HepG2 (cell line): ENCODE measurements around the gene OVAAL. TPM values are rescaled to one million over a fixed set of nuclear protein-coding genes. Genes with fewer than 3 reads are reported as not detected.

Experiments
- ATRX ChIP-seq: sonication (generic); formaldehyde crosslinking; IDR thresholded peaks from 2 replicates; pipeline ENCODE4 v1.4.0; 2020; ENCODE audit warnings: missing genetic modification reagents, borderline replicate concordance
- ERF ChIP-seq: IDR thresholded peaks from 2 replicates; pipeline ENCODE4 v1.6.1; 2018; ENCODE audit warnings: missing biosample characterization, missing genetic modification reagents
- ETV5 ChIP-seq: IDR thresholded peaks from 2 replicates; pipeline ENCODE4 v1.6.1; 2018; ENCODE audit warnings: missing biosample characterization, missing genetic modification reagents, inconsistent platforms, borderline replicate concordance
- HDAC1 ChIP-seq: sonication (generic); formaldehyde crosslinking; IDR thresholded peaks from 2 replicates; pipeline ENCODE4 v1.5.1; 2020; ENCODE audit warnings: mild to moderate bottlenecking, missing genetic modification reagents
- HOXA5 ChIP-seq: sonication (generic); formaldehyde crosslinking; IDR thresholded peaks from 2 replicates; pipeline ENCODE4 v1.4.0; 2020; ENCODE audit warnings: missing genetic modification reagents
- IKZF4 ChIP-seq: sonication (generic); formaldehyde crosslinking; IDR thresholded peaks from 2 replicates; pipeline ENCODE4 v1.5.1; 2020; ENCODE audit warnings: borderline replicate concordance, mild to moderate bottlenecking, low read depth, missing genetic modification reagents; ENCODE audit errors: not compliant biosample characterization
- MED1 ChIP-seq: sonication (generic); formaldehyde crosslinking; IDR thresholded peaks from 2 replicates; pipeline ENCODE4 v1.4.0; 2020; ENCODE audit warnings: missing genetic modification reagents
- MXI1 ChIP-seq: IDR thresholded peaks from 3 replicates; pipeline ENCODE4 v1.6.1; 2012; ENCODE audit warnings: low read depth, low read length, inconsistent platforms, borderline replicate concordance
- POGZ ChIP-seq: sonication (generic); formaldehyde crosslinking; IDR thresholded peaks from 2 replicates; pipeline ENCODE4 v1.4.0; 2020; ENCODE audit warnings: mild to moderate bottlenecking, missing genetic modification reagents
- REPIN1 ChIP-seq: sonication (generic); formaldehyde crosslinking; IDR thresholded peaks from 2 replicates; pipeline ENCODE4 v1.8.0; 2022; ENCODE audit warnings: missing genetic modification reagents, low read depth, mild to moderate bottlenecking, borderline replicate concordance
- SSRP1 ChIP-seq: IDR thresholded peaks from 2 replicates; pipeline ENCODE4 v1.6.1; 2016; ENCODE audit warnings: control low read depth
- STAG1 ChIP-seq: sonication (generic); formaldehyde crosslinking; IDR thresholded peaks from 2 replicates; pipeline ENCODE4 v1.4.0; 2020; ENCODE audit warnings: missing genetic modification reagents
- TEAD3 ChIP-seq: optimal IDR thresholded peaks from 2 replicates; pipeline ENCODE3; 2016; ENCODE audit warnings: borderline replicate concordance
- XRCC5 ChIP-seq: fragments of 200-400 bp; formaldehyde crosslinking; optimal IDR thresholded peaks from 2 replicates; pipeline ENCODE3; 2017; ENCODE audit warnings: mild to moderate bottlenecking, low read length
- ZFX ChIP-seq: sonication (generic); formaldehyde crosslinking; IDR thresholded peaks from 2 replicates; pipeline ENCODE4 v1.4.0; 2020; ENCODE audit warnings: mild to moderate bottlenecking, low read depth, missing genetic modification reagents, moderate library complexity
- ZNF331 ChIP-seq: sonication (generic); formaldehyde crosslinking; IDR thresholded peaks from 2 replicates; pipeline ENCODE4 v1.4.0; 2020; ENCODE audit warnings: missing genetic modification reagents
- ZNF335 ChIP-seq: sonication (generic); formaldehyde crosslinking; IDR thresholded peaks from 2 replicates; pipeline ENCODE4 v1.4.0; 2020; ENCODE audit warnings: missing genetic modification reagents
- ZNF337 ChIP-seq: sonication (generic); formaldehyde crosslinking; IDR thresholded peaks from 2 replicates; pipeline ENCODE4 v1.5.1; 2020; ENCODE audit warnings: missing genetic modification reagents, low read depth, mild to moderate bottlenecking, borderline replicate concordance
- ZNF652 ChIP-seq: IDR thresholded peaks from 2 replicates; pipeline ENCODE4 v1.6.1; 2016; ENCODE audit warnings: low read depth, borderline replicate concordance
- ZNF782 ChIP-seq: sonication (generic); formaldehyde crosslinking; IDR thresholded peaks from 2 replicates; pipeline ENCODE4 v1.4.0; 2020; ENCODE audit warnings: missing genetic modification reagents, mild to moderate bottlenecking, borderline replicate concordance
- polyA plus RNA-seq, 8 experiments: library from polyadenylated mRNA; depleted of rRNA in 3 of 8; stranded (reverse) in 7 of 8; unstranded in 1 of 8; fragments of >200 nt; fragmentation: Illumina TruSeq in 4 of 8; extraction: Trizol in 4 of 8; gene quantifications; 2 replicates each; pipeline versions ENCODE4 v1.2.1 to v1.2.3, GENCODE V29; 2011 to 2016; ENCODE audit warnings: low read depth in 4 of 8, missing spikeins in 1 of 8, mixed read lengths in 1 of 8; ENCODE audit not compliant: insufficient read depth in 1 of 8
- total RNA-seq, 5 experiments: library from RNA; depleted of rRNA; stranded (reverse); fragments of >200 nt; fragmentation: Illumina TruSeq; extraction: Trizol; gene quantifications; 2 replicates each; pipeline ENCODE4 v1.2.3, GENCODE V29; 2016; ENCODE audit warnings: low read depth in 1 of 5
- TF ChIP-seq, protein P1 (sequence below): sonication (generic); IDR thresholded peaks from 2 replicates; pipeline ENCODE4 v1.6.1; 2016; ENCODE audit warnings: low read depth, borderline replicate concordance
- TF ChIP-seq, protein P2 (sequence below): sonication (generic); formaldehyde crosslinking; IDR thresholded peaks from 2 replicates; pipeline ENCODE4 v1.4.0; 2020; ENCODE audit warnings: mild to moderate bottlenecking, missing genetic modification reagents
- TF ChIP-seq, protein P3 (sequence below): sonication (generic); formaldehyde crosslinking; conservative IDR thresholded peaks from 2 replicates; pipeline ENCODE4 v1.4.0; 2020; ENCODE audit warnings: missing genetic modification reagents
- TF ChIP-seq, protein P4 (sequence below): sonication (generic); formaldehyde crosslinking; IDR thresholded peaks from 2 replicates; pipeline ENCODE4 v1.5.0; 2020; ENCODE audit warnings: mild to moderate bottlenecking, missing genetic modification reagents, moderate library complexity
- TF ChIP-seq, protein P5 (sequence below): sonication (generic); formaldehyde crosslinking; IDR thresholded peaks from 2 replicates; pipeline ENCODE4 v1.5.1; 2020; ENCODE audit warnings: missing genetic modification reagents, mild to moderate bottlenecking, borderline replicate concordance

The OVAAL gene
- total and polyA plus RNA-seq, 2 of the 13 experiments (the other 11 are each of a cell fraction or from before 2014, with no cell fraction given): 0.04 TPM; not detected in 1

DNA sequence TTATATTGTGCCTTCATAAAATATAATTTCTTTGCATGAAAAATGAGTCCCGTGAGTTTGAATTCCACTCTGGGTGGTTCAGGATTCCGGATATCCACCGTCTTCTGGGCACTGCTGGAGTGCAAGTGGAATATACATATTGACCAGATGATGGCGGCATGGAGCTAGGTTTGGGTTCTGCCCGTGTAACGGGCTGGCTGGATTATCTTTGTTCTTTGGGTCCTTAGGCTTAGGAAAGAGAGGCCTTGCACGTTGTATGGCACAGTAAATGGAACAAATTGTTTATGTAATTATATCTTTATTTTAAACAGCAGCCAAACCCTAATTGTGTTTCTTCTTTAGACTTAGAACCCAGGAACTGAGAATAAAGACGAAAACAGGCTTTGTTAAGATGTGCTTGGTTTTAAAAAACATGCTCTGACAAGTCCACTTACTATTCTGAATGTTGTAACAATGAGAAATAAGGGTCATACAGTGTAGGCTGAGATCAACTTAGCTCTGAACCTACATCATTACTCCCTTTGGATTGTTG lies 42.8 kb upstream of the OVAAL start (continued):
- TF ChIP-seq ZNF335 (CRISPR knock-in tag) (0 out of 2 replicates have a peak, but pooled peaks have one; percentile 27), ZFX (0 out of 2 replicates have a peak, but pooled peaks have one; percentile 28), HDAC1 (CRISPR knock-in tag) (no peak), POGZ (CRISPR knock-in tag) (0 out of 2 replicates have a peak, but pooled peaks have one; percentile 39), HOXA5 (peak; percentile 68; the same call in 1 of the 2 replicates), ETV5 (no peak), ZNF652 (CRISPR knock-in tag) (no peak), TEAD3 (CRISPR knock-in tag) (peak; percentile 51), ATRX (CRISPR knock-in tag) (no peak), STAG1 (peak; percentile 95), REPIN1 (CRISPR knock-in tag) (0 out of 2 replicates have a peak, but pooled peaks have one; percentile 18), ZNF782 (no peak), IKZF4 (no peak), ZNF331 (CRISPR knock-in tag) (peak; percentile 52; the same call in 1 of the 2 replicates), MXI1 (no peak), MED1 (0 out of 2 replicates have a peak, but pooled peaks have one; percentile 17), ZNF337 (CRISPR knock-in tag) (0 out of 2 replicates have a peak, but pooled peaks have one; percentile 37), SSRP1 (CRISPR knock-in tag) (no peak), ERF (CRISPR knock-in tag) (peak; percentile 48; the same call in 1 of the 2 replicates), XRCC5 (peak; percentile 35)
- TF ChIP-seq, protein P1, sequence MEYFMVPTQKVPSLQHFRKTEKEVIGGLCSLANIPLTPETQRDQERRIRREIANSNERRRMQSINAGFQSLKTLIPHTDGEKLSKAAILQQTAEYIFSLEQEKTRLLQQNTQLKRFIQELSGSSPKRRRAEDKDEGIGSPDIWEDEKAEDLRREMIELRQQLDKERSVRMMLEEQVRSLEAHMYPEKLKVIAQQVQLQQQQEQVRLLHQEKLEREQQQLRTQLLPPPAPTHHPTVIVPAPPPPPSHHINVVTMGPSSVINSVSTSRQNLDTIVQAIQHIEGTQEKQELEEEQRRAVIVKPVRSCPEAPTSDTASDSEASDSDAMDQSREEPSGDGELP: 0 out of 2 replicates have a peak, but pooled peaks have one; percentile 18
- TF ChIP-seq, protein P2, sequence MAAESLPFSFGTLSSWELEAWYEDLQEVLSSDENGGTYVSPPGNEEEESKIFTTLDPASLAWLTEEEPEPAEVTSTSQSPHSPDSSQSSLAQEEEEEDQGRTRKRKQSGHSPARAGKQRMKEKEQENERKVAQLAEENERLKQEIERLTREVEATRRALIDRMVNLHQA (CRISPR knock-in tag): no peak
- TF ChIP-seq, protein P3, sequence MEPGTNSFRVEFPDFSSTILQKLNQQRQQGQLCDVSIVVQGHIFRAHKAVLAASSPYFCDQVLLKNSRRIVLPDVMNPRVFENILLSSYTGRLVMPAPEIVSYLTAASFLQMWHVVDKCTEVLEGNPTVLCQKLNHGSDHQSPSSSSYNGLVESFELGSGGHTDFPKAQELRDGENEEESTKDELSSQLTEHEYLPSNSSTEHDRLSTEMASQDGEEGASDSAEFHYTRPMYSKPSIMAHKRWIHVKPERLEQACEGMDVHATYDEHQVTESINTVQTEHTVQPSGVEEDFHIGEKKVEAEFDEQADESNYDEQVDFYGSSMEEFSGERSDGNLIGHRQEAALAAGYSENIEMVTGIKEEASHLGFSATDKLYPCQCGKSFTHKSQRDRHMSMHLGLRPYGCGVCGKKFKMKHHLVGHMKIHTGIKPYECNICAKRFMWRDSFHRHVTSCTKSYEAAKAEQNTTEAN (CRISPR knock-in tag): 0 out of 2 replicates have a peak, but pooled peaks have one; percentile 18
- TF ChIP-seq, protein P4, sequence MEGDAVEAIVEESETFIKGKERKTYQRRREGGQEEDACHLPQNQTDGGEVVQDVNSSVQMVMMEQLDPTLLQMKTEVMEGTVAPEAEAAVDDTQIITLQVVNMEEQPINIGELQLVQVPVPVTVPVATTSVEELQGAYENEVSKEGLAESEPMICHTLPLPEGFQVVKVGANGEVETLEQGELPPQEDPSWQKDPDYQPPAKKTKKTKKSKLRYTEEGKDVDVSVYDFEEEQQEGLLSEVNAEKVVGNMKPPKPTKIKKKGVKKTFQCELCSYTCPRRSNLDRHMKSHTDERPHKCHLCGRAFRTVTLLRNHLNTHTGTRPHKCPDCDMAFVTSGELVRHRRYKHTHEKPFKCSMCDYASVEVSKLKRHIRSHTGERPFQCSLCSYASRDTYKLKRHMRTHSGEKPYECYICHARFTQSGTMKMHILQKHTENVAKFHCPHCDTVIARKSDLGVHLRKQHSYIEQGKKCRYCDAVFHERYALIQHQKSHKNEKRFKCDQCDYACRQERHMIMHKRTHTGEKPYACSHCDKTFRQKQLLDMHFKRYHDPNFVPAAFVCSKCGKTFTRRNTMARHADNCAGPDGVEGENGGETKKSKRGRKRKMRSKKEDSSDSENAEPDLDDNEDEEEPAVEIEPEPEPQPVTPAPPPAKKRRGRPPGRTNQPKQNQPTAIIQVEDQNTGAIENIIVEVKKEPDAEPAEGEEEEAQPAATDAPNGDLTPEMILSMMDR (CRISPR knock-in tag): peak; percentile 89
- TF ChIP-seq, protein P5, sequence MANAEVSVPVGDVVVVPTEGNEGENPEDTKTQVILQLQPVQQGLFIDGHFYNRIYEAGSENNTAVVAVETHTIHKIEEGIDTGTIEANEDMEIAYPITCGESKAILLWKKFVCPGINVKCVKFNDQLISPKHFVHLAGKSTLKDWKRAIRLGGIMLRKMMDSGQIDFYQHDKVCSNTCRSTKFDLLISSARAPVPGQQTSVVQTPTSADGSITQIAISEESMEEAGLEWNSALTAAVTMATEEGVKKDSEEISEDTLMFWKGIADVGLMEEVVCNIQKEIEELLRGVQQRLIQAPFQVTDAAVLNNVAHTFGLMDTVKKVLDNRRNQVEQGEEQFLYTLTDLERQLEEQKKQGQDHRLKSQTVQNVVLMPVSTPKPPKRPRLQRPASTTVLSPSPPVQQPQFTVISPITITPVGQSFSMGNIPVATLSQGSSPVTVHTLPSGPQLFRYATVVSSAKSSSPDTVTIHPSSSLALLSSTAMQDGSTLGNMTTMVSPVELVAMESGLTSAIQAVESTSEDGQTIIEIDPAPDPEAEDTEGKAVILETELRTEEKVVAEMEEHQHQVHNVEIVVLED (CRISPR knock-in tag): peak; percentile 22; the same call in 1 of the 2 replicates
